PFSK-1 (cell line): Measurements from ENCODE around the gene MYEOV.

Source experiments
- FOXP2 ChIP-seq: optimal IDR thresholded peaks from 2 replicates; pipeline ENCODE3; 2011; ENCODE audit warnings: borderline replicate concordance, control low read depth, inconsistent platforms; ENCODE audit not compliant: insufficient read depth; ENCODE audit errors: extremely low read length, extremely low read depth
- POLR2AphosphoS5 ChIP-seq: IDR thresholded peaks from 2 replicates; pipeline ENCODE4 v1.6.1; 2012; ENCODE audit warnings: low read depth, mild to moderate bottlenecking, control low read depth, low read length, moderate library complexity
- SIN3A ChIP-seq: IDR thresholded peaks from 2 replicates; pipeline ENCODE4 v1.6.1; 2012; ENCODE audit warnings: mild to moderate bottlenecking, low read length, moderate library complexity, borderline replicate concordance; ENCODE audit not compliant: insufficient read depth
- TAF1 ChIP-seq: IDR thresholded peaks from 2 replicates; pipeline ENCODE4 v1.6.1; 2012; ENCODE audit warnings: low read length, control low read depth, borderline replicate concordance; ENCODE audit not compliant: insufficient read depth
- TF ChIP-seq, protein P1 (sequence below), 2 experiments: IDR thresholded peaks; 2 replicates each; pipeline versions ENCODE4 v1.6.1 to v1.8.0; 2011 to 2012; ENCODE audit warnings: low read depth in 2 of 2, low read length in 2 of 2, control low read depth in 1 of 2, inconsistent platforms in 1 of 2, mild to moderate bottlenecking in 1 of 2, moderate library complexity in 1 of 2; ENCODE audit not compliant: insufficient read depth in 1 of 2

The MYEOV gene

DNA sequence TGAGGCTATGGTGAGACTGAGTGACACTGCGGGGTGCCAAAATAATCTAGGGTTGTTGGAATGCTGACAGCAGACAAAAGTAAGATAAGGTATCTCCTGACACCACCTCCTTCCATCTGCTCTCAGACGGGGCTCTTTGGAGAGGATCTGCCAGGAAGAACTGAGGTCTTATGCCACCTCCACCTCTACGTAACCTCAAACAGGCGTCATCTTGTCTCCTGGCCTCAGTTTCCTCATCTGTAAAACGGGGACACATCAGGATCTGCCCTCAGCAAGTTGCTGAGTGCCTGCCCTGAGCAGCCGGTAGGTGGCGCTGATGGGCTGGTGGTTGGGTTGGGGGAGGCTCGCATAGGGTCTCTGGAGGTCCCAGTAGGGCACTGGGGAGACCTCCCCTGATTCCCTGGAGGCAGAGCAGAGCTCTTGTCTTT lies 1.7 kb upstream of the MYEOV start:
- TF ChIP-seq POLR2AphosphoS5 (no peak), FOXP2 (no peak), SIN3A (no peak), TAF1 (no peak)
- TF ChIP-seq, protein P1, sequence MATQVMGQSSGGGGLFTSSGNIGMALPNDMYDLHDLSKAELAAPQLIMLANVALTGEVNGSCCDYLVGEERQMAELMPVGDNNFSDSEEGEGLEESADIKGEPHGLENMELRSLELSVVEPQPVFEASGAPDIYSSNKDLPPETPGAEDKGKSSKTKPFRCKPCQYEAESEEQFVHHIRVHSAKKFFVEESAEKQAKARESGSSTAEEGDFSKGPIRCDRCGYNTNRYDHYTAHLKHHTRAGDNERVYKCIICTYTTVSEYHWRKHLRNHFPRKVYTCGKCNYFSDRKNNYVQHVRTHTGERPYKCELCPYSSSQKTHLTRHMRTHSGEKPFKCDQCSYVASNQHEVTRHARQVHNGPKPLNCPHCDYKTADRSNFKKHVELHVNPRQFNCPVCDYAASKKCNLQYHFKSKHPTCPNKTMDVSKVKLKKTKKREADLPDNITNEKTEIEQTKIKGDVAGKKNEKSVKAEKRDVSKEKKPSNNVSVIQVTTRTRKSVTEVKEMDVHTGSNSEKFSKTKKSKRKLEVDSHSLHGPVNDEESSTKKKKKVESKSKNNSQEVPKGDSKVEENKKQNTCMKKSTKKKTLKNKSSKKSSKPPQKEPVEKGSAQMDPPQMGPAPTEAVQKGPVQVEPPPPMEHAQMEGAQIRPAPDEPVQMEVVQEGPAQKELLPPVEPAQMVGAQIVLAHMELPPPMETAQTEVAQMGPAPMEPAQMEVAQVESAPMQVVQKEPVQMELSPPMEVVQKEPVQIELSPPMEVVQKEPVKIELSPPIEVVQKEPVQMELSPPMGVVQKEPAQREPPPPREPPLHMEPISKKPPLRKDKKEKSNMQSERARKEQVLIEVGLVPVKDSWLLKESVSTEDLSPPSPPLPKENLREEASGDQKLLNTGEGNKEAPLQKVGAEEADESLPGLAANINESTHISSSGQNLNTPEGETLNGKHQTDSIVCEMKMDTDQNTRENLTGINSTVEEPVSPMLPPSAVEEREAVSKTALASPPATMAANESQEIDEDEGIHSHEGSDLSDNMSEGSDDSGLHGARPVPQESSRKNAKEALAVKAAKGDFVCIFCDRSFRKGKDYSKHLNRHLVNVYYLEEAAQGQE (IDR thresholded peaks at IDR 0.05; ENCODE audit: insufficient read depth in 1 of 2, low read depth in 2 of 2, low read length in 2 of 2), result no peak

DNA sequence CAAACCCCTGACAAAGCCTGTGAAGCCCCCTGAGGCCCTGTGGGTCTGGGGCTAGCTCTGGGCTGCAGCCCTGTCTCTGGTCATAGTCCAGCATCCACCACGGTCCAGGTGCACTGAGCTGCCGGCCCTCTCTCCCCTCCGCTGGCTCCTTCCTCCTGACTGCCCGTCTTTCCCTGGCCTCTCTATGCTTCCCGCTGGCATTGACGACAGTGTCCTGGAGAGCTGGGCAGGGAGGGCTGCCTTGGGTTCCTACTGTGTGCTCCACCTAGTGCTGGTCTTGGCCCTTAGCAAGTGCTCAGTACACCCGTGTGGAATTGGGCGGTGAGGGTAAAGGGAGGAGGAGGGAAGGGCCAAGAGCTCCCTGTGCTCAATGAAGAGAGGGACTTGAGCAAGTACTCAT lies 868 bp upstream of the MYEOV start:
- TF ChIP-seq POLR2AphosphoS5 (no peak), SIN3A (no peak), FOXP2 (no peak), TAF1 (no peak)
- TF ChIP-seq, protein P1 (IDR thresholded peaks at IDR 0.05; ENCODE audit: insufficient read depth in 1 of 2, low read depth in 2 of 2, low read length in 2 of 2), result no peak

DNA sequence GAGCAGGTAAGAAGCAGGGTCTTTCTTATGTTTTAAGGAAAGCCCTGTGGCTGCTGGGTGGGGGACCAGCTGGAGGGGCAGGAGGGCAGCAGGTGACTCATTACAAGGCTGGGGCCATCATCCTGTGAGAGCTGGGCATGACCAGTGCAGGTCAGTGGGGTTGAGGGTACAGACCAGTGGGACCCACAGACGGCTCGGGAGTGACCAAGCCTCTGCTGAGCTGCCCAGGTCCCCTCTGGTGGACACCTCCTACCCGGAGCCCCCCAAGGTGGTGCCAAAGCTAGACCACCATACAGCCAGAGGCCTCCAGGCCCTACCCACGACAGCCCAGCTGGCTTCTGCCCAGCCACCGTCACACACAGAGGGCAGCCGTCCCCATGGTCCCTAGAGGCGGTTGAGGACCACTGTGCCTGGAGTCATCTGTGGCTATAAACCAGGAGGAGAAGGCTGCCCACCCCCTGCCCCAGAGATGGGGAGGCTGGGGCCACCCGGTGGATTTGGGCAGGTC lies 670 bp downstream of the MYEOV start:
- TF ChIP-seq FOXP2, result no peak
- TF ChIP-seq, protein P1 (IDR thresholded peaks at IDR 0.05; ENCODE audit: insufficient read depth in 1 of 2, low read depth in 2 of 2, low read length in 2 of 2), result no peak
- no peak for TF ChIP-seq SIN3A
- TF ChIP-seq TAF1, result no peak
- TF ChIP-seq POLR2AphosphoS5, result no peak

DNA sequence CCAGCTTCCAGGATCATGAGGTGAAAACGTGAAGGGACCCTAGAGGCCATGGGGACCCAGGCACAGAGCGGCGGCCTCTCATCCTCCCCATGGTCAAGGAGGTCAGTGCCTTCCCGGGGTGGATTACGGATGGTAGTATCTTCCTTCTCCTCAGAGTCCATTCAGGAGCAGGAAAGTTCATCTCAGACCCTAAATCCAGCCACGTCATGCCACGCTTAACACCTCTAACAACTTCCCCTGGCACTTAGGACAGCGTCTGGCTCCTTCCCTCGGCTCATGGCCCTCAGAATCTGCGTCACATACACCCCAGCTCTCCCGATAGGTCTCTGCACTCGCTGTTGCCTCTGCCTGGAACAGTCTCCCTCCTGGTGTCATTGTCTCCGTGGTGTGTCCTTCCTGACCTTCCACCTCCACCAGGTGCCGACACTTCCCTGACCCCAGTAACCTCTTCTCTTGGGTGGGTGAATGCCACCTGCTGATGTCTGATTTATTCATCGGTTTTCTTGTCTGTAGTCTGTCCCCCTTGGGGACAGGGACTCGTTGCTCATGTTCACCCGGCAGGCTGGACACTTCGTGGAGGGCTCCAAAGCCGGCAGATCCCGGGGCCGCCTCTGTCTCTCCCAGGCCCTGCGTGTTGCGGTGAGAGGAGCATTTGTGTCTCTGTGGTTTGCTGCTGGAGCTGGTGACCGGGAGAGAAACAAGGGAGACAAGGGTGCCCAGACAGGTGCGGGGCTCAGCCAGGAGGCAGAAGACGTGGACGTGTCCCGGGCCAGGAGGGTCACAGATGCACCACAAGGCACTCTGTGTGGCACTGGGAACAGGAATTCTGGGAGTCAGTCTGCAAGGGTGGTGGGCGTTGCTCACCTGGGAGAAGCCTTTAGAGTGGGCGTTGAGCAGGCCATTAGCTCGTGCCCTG lies 1.4 kb downstream of the MYEOV start:
- no peak for TF ChIP-seq TAF1

DNA sequence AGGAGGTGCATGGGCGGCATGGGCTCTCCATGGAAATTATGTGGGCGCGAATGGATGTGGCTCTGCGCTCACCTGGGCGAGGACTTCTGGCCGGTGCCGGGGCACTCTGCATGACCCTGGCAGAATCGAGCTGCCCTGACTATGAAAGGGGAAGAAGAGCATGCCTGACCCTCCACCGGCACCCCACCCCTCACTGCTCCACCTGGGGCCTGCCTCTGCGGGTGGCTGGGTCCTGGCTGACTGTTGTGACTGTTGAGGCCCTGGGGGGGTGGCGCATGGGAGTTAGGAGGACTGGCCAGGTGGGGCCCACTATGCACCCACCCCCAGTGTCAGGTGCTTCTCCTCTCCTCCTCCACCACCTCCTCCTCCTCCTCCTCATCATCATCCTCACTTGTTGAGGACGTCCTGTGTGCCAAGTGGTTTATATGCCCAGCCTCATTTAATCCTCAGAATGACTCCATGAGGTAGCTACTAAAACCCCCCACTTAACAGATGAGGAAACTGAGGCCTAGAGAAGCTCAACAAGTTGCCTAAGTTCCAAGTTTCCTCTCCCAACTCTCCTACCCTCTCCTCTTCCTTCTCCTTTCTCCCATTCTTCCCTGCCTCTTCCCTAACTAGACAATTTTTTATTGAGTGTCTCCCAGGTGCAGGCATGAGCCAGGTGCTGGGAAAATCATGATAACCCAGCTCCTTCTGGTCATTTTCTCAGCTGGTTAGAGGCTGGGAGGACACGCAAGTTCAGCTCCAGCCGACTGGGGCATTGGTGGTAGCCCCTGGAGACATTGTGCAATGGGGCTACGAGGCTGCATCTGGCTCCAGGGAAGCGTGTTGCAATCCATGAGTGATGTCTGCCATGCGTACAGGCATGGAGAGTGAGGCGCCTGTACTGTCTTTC lies 2.3 kb downstream of the MYEOV start:
- peak; percentile 14; the same call in 1 of the 2 replicates for TF ChIP-seq TAF1
- TF ChIP-seq SIN3A, result no peak
